Measurements from ENCODE around the gene SERPINA4. TPM values are rescaled to one million over a fixed set of nuclear protein-coding genes. Genes with fewer than 3 reads are reported as not detected.
A peak's percentile ranks its signal among the peaks of the same experiment; 100 is the strongest.

The SERPINA4 gene
- total and polyA plus RNA-seq, 2 of the 13 experiments (the other 11 are each of a cell fraction or from before 2014, with no cell fraction given), result 39.1 to 57.8 TPM

DNA sequence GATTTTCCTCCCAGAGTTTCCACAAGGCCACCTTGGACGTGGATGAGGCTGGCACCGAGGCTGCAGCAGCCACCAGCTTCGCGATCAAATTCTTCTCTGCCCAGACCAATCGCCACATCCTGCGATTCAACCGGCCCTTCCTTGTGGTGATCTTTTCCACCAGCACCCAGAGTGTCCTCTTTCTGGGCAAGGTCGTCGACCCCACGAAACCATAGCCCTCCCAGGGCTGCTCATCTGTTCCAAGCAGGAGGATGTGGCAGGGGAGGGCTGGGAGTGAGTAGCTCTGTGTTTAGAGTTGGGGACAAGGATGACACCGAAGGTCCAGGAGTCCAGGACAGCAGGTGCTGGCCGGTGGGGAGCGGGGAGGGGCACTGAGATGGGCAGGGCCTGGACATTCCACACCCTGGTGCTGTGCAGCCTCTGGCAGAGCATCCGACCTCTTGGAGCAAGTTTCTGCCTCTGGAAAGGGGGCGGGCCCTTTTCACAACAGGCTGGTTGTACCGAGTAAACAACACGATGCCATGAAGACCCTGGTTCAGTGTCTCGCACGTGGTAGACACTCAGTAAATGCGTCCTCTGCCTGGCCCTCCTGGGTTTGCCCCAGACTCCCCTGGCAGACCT lies 8.2 kb downstream of the SERPINA4 start (continued):
- TF ChIP-seq ZNF292 (CRISPR knock-in tag; IDR thresholded peaks at IDR 0.05; ENCODE audit: borderline replicate concordance, low read depth), result peak; percentile 85; the same call in 1 of the 2 replicates
- TF ChIP-seq MED1 (CRISPR knock-in tag; IDR thresholded peaks at IDR 0.05), result peak; percentile 85
- TF ChIP-seq KDM3A (CRISPR knock-in tag; IDR thresholded peaks at IDR 0.05; ENCODE audit: low read depth), result 0 out of 2 replicates have a peak, but pooled peaks have one; percentile 71
- peak in 1 of 2 experiments; percentile 35; a peak in 1 of 4 replicates for TF ChIP-seq EP300 (IDR thresholded peaks at IDR 0.05; ENCODE audit: low read depth in 2 of 2, low read length in 2 of 2)
- no peak for TF ChIP-seq EP300 (CRISPR knock-in tag; IDR thresholded peaks at IDR 0.05; ENCODE audit: borderline replicate concordance)
- TF ChIP-seq TBX2 (CRISPR knock-in tag; IDR thresholded peaks at IDR 0.05; ENCODE audit: borderline replicate concordance), result peak; percentile 82; the same call in 1 of the 2 replicates
- TF ChIP-seq KMT2B (CRISPR knock-in tag; IDR thresholded peaks at IDR 0.05), result no peak
- peak; percentile 35; the same call in 1 of the 2 replicates for TF ChIP-seq IRF2 (CRISPR knock-in tag; IDR thresholded peaks at IDR 0.05)
- TF ChIP-seq AKAP8 (CRISPR knock-in tag; IDR thresholded peaks at IDR 0.05), result peak; percentile 35; the same call in 1 of the 2 replicates
- TF ChIP-seq AGO2 (optimal IDR thresholded peaks at IDR 0.05; ENCODE audit: low read depth, low read length), result peak; percentile 35
- TF ChIP-seq ZUFSP (CRISPR knock-in tag; IDR thresholded peaks at IDR 0.05; ENCODE audit: borderline replicate concordance), result no peak
- TF ChIP-seq ZNF138 (CRISPR knock-in tag; IDR thresholded peaks at IDR 0.05; ENCODE audit: low read depth), result 0 out of 2 replicates have a peak, but pooled peaks have one; percentile 21
- peak; percentile 74 for TF ChIP-seq HDAC1 (CRISPR knock-in tag; IDR thresholded peaks at IDR 0.05)
- 0 out of 2 replicates have a peak, but pooled peaks have one; percentile 8 for TF ChIP-seq ZNF274 (CRISPR knock-in tag; IDR thresholded peaks at IDR 0.05)
- no peak for TF ChIP-seq NONO (IDR thresholded peaks at IDR 0.05)
- 0 out of 2 replicates have a peak, but pooled peaks have one; percentile 32 for TF ChIP-seq NONO (CRISPR knock-in tag; conservative IDR thresholded peaks at IDR 0.05)
- TF ChIP-seq FOXP4 (CRISPR knock-in tag; IDR thresholded peaks at IDR 0.05), result peak; percentile 66
- 0 out of 2 replicates have a peak, but pooled peaks have one; percentile 31 for TF ChIP-seq ZNF556 (CRISPR knock-in tag; IDR thresholded peaks at IDR 0.05; ENCODE audit: borderline replicate concordance)
- TF ChIP-seq IKZF4 (CRISPR knock-in tag; IDR thresholded peaks at IDR 0.05; ENCODE audit: borderline replicate concordance, low read depth, not compliant biosample characterization), result no peak
- peak; percentile 52; the same call in 1 of the 2 replicates for TF ChIP-seq ZNF331 (CRISPR knock-in tag; IDR thresholded peaks at IDR 0.05)
- TF ChIP-seq SAP130 (CRISPR knock-in tag; IDR thresholded peaks at IDR 0.05; ENCODE audit: low read depth), result peak; percentile 60
- TF ChIP-seq FOXC1 (CRISPR knock-in tag; IDR thresholded peaks at IDR 0.05; ENCODE audit: borderline replicate concordance), result peak; percentile 19; the same call in 1 of the 2 replicates
- 0 out of 2 replicates have a peak, but pooled peaks have one; percentile 19 for TF ChIP-seq KLF6 (CRISPR knock-in tag; IDR thresholded peaks at IDR 0.05)
- no peak for TF ChIP-seq RNF2 (conservative IDR thresholded peaks at IDR 0.05; ENCODE audit: low read depth)
- peak; percentile 39; the same call in 1 of the 2 replicates for TF ChIP-seq HOXA3 (CRISPR knock-in tag; IDR thresholded peaks at IDR 0.05)
- no peak for TF ChIP-seq ZNF841 (CRISPR knock-in tag; IDR thresholded peaks at IDR 0.05; ENCODE audit: borderline replicate concordance)
- TF ChIP-seq MTA1 (CRISPR knock-in tag; IDR thresholded peaks at IDR 0.05; ENCODE audit: borderline replicate concordance), result peak; percentile 79; the same call in 1 of the 2 replicates

Measured in HepG2 (cell line).